ENCODE measurements around the gene KRT4.
"Not testable (repeated sequence)": the region's sequence is repeated elsewhere in the genome, so short reads cannot be mapped to it uniquely, and the experiment has no call there.

KRT4 gene

DNA sequence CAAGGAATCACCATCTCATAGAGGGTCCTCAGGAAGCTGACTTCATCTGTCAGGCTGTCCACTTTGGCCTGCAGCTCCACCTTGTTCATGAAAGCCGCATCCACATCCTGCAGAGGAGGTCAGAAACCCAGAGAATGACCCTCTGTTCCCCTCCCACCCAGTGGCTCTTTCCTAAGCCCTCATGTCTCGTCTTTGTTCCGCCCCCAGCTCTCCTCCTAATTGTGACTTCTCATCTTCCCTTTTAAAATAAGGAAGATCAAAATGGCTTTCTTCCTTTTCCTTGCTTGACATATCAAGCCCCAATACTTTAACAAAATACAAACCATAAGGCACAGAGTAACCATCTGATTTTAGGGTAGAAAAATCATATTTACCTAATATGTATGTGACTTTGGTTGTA is 41.1 kb downstream of the KRT4 start:
- no peak for DNase-seq (ENCODE audit: low read depth)

DNA sequence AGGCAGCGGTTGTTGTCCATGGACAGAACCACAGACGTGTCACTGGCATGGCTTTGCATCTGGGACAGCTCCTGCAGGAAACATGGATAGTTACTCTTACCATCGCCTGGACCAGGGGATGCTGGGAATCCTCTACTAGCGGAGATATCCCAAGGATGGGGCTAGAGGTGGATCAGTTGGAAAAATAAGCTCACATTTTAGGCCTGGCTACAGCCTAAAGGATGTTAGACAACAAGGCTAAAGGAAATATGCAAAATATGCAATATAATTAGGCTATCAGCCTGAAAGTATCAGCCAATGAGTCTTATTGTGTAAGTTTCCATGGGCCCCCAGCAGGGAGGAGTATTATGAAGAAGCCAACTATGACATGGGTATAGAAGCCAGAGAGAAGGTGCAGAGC is 41.7 kb downstream of the KRT4 start:
- no peak for DNase-seq (ENCODE audit: low read depth)

DNA sequence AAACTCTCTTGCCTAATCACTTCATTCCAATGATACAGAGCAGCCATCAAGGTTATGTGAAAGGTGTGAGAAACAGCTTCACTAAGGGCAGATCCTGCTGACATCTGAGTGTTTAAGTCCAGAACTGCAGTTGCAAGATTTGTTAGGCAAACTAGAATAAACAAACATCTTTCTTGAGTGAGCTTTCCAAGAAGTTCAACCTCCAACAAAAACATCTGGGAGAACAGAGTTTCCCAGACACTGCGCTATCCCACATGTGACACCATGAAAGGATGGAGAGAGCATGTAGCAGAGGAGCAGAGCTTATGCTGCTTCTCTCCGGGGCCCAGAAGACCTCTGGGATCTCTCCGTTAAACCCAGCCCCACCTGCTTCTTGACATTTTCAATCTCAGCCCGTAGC is 42.4 kb downstream of the KRT4 start:
- no peak for DNase-seq (ENCODE audit: low read depth)

DNA sequence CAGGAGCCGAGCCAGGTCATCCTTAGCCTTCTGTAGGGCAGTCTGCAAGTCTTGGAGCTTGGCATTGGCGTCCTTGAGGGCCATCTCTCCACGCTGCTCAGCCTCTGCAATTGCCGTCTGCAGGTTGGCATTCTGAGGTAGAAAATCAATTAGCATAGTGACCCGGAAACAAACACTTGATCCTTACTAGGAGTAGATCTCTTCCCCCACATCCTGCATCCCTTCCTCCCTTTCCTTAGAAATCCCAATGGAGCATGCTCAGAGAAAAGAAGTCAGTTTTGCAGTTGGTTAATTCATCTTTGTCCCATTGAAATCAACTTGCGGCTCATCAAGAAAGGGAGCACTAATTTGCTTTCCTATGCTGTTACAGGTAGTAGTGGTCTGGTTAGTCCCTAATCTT is 42.8 kb downstream of the KRT4 start:
- no peak for DNase-seq (ENCODE audit: low read depth)

DNA sequence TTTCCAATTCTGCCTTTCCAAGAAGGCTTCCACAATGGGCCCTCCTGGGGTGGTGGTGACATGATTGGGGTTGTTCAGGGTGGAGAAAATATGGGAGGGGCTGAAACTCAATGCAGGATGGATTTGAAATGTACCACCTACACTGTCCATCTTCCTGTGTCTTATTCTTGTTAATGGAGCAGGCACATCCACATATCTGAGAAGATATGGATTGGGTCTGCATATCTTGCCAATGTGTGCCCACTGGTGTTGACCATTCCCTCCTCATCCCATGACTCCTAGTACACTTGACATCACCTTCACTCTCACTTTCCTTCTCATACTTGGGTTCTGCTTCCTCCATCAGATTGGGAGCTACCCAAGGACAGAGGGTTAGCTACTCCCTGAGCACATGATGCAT is 44.0 kb downstream of the KRT4 start:
- DNase-seq (ENCODE audit: low read depth): no peak

DNA sequence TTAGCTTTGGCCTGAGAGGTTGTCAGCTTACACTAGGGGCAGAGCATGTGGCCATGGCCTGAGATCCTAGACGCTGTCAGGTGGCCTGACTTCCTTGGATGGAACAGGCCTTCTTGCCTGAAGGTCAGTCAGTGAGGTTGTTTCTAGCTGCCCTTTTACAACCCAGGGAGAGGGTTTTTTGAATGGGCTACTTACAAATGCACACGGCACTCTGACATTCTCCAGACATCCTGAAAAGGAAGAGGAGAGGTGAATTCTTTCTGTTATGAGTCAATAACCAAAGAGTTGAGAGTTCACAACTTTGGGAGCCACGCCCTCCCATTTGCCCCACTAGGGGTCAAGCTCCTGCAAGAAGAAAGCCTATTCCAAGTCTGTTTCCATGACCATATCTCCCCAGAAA is 44.6 kb downstream of the KRT4 start:
- DNase-seq (ENCODE audit: low read depth): no peak

DNA sequence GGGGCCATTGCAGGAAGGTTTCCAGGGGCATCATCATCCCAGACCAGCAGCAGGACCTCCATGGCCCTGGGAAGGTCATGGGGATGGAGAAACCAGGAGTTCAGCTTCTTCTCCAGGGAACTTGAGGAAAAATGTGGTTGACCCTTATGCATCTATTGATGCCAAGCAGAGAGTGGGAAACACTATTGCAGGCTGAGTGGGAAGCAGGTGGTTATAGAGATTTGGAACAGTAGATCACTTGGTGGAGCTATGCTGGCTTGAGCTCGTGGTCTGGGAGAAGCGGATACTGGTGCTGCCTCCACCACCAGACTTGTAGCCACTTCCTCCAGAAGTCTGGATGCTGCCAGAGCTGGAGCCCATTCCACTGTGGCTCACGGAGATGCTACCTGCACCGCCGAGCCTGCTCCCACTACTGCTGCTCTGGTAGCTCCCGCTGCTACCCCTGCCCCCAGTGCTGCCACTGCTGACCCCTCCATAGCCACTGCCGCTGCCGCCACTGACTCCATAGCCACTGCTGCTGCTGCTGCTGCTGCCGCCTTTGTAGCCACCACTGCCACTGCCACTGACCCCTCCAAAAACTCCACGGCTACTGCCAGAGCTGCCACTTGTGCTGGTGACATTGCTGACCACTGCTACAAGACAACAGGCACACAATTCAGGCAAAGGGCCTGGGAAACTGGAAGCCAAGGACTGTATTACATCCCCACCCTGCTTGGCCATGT is 45.3 kb downstream of the KRT4 start:
- no peak for DNase-seq (ENCODE audit: low read depth)

DNA sequence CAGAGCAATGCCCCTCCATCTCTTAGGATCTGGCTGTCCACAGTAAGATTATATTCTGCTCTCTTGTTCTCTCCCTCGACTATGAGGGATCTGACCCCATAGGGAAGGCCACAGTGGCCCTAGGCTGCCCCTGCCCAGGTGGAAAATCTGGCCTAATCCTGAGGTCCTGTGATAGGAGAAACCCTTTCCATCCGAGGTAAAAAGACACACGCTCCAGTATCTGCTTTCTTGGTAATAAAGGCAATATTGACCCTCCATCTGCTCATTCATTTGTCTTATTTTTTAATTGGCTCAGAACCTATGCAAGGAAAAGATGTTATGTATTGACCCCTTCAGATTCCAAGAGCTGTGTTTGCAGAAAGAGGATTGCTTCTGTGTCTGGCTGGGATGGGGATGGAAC is 46.5 kb downstream of the KRT4 start:
- no peak for DNase-seq (ENCODE audit: low read depth)

DNA sequence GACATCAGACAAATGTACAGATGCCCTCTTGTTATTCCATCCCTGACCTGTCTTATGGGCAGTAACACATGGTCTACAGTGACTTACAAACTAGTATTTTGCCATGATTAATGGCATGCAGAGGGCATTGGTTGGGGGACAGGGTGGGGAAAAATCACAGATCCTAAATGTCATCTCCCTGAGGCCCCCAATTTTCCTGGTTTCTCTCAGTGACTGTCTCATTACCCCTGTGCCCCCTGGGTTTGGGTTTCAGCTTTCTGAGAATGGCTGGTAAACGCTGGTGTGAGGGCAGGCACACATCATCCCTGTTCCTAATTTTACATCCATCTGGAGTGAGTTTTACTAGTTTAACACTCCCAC is 46.9 kb downstream of the KRT4 start:
- no peak for DNase-seq (ENCODE audit: low read depth)

DNA sequence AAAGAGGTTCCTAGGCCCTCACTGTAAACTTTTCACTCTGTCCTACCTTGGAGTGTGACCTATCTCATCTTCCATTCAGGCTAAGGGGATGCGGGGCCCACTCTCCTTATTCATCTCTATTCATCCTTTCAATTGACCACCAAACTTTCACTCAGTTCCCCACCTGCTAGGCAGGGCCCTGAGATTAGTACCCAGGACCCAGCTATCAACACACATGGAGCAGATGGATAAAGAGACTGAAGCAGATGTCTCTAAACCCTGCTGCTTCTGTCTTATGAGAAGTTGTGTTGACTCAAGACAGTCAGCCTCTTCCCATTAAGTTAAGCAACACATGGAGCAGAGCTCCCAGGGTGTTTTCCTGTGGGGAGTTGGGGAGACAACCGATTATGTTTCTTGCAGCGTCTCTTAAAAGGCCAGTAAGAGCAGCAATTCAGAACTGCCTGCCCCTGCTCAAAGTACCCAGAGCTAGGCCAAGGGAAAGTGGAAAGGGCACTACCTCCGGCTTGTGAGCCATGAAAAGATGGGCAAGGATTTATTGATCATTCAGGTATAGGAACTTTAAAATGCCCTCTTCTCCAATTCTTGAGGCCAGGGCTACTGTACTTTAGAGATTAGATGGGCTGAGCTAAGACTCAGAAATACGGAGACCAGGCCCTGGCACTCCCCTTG is 47.4 kb downstream of the KRT4 start:
- no peak for DNase-seq (ENCODE audit: low read depth)

DNA sequence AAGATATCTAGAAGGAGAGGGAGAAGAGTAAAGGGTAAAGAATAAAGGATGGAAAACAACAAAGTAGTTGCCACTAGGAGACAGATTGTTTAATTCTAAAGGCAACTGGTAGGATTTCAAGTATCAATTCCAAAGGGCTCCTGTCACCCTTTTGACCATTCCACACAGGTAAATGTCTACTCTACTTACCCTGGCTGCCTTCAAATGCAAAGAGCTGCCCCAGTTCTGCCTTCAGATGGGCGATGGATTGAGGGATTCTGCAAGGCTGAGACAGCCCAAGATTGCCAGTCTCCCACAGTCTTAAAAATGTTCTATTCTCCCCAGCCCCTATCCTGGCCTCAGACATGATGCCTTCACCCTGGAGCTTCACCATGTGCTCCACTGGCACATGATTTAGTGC is 48.2 kb downstream of the KRT4 start:
- no peak for DNase-seq (ENCODE audit: low read depth)

DNA sequence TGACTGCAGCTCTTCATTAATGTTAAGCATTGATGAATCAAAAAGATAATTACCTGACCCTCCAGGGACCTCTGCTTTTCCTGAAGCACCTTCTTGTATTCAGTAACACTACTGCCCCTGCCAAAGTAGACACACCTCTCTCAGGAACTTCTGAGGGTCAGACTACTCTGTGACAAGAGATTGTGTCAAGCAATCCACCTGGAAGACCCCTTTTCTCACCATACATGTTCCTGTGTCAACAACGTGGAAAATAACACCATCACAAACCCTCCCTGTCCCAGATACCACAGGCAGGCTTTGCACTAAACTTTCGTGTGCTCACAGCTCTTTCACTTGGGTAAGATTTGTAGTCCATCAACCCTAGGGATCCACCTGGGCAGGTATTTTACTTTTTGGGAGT is 49.9 kb downstream of the KRT4 start:
- no peak for DNase-seq (ENCODE audit: low read depth)

DNA sequence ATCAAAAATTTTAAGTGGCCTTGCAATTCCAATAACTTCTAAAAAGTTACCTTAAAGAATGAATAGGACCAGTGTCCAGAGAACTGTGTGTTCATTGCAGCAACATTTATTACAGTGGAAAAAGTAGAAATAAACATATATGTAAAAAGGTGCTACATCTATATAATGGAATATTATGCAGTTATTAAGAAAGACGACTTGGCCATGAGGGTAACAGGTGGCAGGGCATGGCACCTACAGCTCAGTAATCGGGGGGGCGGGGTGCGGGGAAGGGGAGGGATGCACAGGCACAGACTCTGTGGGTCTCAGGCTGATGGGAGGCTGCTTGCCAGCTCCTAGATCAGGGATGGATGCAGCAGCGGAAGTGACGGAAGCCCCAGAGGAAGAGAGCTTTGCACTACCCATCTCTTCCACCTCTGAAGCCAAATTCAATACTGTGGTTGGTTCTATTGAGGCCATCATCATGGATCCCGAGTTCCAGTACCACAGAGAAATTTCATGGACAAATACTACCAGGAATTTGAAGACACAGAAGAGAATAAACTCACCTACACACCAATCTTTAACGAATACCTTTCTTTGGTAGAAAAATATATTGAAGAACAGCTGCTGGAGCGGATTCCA is 50.8 kb downstream of the KRT4 start:
- no peak for DNase-seq (ENCODE audit: low read depth)

DNA sequence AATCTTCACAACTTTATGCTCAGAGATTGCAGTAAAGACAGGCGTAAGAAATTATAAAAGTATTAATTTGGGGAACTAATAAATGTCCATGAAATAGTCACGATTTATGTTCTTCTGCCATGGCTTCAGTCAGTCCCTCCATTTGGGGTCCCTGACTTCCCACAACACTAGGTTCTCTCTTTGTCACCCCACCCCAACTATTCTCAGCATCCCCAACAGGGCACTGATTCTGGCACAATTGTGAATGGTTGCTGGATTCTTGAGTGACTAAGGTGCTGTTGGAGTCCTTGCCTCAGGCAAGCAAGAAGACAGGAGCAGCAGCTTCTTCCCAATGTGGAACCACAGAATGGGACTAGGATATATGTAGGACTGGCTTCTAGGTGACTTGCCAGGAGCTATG is 52.1 kb downstream of the KRT4 start:
- no peak for DNase-seq (ENCODE audit: low read depth)

DNA sequence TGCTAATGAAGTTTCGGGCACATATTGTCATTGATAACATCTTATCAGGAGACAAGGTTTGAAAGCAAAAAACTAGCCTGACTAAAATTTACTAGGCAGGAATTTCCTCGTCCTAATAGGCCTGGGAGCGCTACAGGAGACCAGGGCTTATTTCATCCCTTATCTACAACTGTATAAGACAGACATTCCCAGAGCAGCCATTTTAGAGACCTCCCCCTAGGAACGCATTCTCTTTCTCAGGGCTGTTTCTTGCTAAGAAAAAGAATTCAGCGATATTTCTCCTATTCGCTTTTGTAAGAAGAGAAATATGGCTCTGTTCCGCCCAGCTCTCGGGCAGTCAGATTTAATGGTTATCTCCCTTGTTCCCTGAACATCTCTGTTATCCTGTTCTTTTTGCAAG is 52.7 kb downstream of the KRT4 start:
- not testable (repeated sequence) for DNase-seq (ENCODE audit: low read depth)

DNA sequence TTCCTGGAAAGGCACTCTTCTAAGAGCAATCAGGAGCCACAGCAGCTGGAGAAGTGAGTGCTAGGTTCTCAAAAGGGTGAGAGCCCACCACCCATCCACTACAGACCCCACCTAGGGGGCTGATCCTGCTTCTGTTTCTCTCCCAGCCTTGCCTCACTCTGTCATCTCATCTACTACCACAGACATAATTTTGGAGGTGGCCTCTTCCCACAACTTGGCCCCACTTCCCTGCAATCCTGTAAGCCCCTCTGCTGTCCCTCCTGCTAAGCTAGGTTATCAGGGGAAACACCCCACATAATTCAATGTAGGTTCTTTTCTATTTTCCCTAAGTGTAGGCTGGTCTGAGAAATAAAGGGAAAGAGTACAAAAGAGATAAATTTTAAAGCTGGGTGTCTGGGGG is 53.3 kb downstream of the KRT4 start:
- DNase-seq (ENCODE audit: low read depth): no peak

DNA sequence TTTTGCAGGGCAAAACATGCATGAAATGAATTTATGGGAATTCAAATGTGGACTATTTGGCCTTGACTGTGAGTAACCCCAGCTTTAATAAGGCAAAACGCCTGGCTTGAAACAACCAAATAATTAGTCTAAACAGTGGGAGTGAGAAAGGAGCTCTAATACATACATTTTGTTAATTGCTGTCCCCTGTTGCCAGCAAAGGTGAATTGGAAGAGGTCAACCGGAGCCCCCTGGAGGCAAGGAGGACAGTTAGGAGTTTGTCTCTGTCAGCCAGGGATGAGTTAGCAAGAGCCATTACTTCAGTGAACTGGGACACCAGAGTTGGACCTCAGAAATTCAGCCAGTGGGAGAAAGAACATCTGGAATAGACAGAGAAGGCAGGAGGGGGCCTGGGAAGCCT is 54.2 kb downstream of the KRT4 start:
- no peak for DNase-seq (ENCODE audit: low read depth)

DNA sequence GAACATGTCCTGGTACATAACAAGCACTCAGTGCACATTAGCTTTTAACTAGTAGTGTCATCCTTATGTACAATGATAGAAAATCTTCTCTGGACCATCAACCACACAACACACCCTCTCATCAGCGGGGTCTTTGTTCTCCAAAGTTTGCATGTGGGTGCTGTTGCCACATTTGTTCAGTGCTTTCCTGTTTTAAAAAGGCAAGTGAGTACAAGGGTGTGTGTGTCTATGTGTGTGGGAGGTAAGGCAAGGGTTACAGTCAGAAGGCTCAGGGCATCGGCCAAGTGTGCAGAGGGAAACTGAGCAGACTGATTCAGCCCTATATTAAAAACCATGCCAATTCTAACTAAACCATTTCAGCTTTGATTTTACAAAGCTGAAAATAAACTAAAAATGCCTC is 54.7 kb downstream of the KRT4 start:
- DNase-seq (ENCODE audit: low read depth): no peak

DNA sequence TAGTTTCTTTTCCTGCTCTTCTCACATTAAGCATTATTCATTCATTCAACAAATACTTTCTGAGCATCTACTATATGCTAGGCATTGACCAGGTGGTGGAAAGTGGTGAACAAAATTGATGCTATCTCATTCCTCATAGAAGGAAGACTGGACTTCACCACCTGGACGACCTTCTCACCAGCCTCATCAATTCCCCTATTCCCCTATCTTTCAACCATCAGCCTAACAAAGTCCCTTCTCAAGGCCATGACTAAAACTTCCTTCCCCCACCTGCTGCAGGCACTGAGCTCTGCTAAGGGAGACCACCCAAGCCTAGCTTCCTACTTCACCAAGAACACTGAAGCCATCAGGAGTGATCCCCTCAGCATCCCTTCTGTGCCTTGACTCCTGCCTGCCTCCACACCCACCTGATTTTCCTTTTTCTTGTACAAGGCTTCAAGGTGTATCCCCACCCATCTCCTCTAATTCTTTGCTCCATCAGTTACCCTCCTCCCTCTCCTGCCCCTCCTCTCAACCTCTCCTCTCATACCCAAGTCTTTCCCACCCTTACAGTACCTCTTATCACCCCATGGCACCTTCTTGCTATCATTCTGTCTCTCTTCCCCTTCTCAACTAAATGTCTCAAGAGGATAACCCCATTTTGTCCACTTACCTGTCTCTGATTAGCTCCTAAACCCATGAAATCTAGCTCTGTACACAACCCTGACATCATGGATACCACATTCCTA is 56.3 kb downstream of the KRT4 start:
- DNase-seq (ENCODE audit: low read depth): no peak

Measured in stimulated activated CD8-positive, alpha-beta memory T cell treated with anti-CD3 and anti-CD28 coated beads, Interleukin-15, amount 100 ng/mL, for 1 hour (primary cell).